PC-3 (cell line): ENCODE results near the gene TMEM221. TPM values are rescaled to one million over a fixed set of nuclear protein-coding genes. Genes with fewer than 3 reads are reported as not detected.

Experiments
- ATAC-seq: fragments of 200-7000 bp; cut with Tn5 transposase; 2 replicates; pipeline ENCODE4 v1.9.1; 2020; ENCODE audit warnings: mild to moderate bottlenecking, moderate library complexity
- BruUV-seq: library from RNA; stranded (reverse); fragments of 400-500 nt; replicated peaks from 2 replicates; lab custom pipeline; 2021; lab: Mats Ljungman, UMichigan
- CTCF ChIA-PET: fragments of 300-600 bp; sonication (Branson Sonifier 250); formaldehyde crosslinking; loops from one replicate; lab custom pipeline; 2022; ENCODE audit warnings: antibody characterized with exemption; lab: Charles Lee
- POLR2A ChIA-PET: fragments of 300-600 bp; sonication (Branson Sonifier 250); formaldehyde crosslinking; loops from one replicate; lab custom pipeline; 2022; ENCODE audit warnings: antibody characterized with exemption; ENCODE audit not compliant: unreplicated experiment; lab: Charles Lee
- DNase-seq: peaks from one replicate; pipeline ENCODE4 v3.0.0-alpha.2; 2015
- H2AFZ ChIP-seq: fragments of 300-600 bp; sonication (generic); 2 replicates; pipeline ENCODE4 v1.6.0; 2016; ENCODE audit warnings: antibody characterized with exemption, low read length
- H3F3A ChIP-seq: fragments of 300-600 bp; sonication (generic); one replicate; pipeline ENCODE4 v1.6.0; 2017; ENCODE audit warnings: antibody characterized with exemption, low read length, control low read depth, mild to moderate bottlenecking; ENCODE audit not compliant: unreplicated experiment
- H3K27ac ChIP-seq: fragments of 300-600 bp; sonication (generic); 2 replicates; pipeline ENCODE4 v1.5.1; 2016; ENCODE audit warnings: mild to moderate bottlenecking, low read length
- H3K27me3 ChIP-seq: fragments of 300-600 bp; sonication (generic); 2 replicates; pipeline ENCODE4 v1.6.1; 2016; ENCODE audit warnings: low read length, mixed read lengths
- H3K36me3 ChIP-seq: fragments of 300-600 bp; sonication (generic); 2 replicates; pipeline ENCODE4 v1.6.1; 2016; ENCODE audit warnings: low read depth, mixed run types, low read length, mixed read lengths
- H3K4me1 ChIP-seq: fragments of 300-600 bp; sonication (generic); 2 replicates; pipeline ENCODE4 v1.5.1; 2016; ENCODE audit warnings: low read length; ENCODE audit not compliant: insufficient read depth
- H3K4me2 ChIP-seq: fragments of 300-600 bp; sonication (generic); 2 replicates; pipeline ENCODE4 v1.6.0; 2016; ENCODE audit warnings: low read length
- H3K4me3 ChIP-seq: fragments of 300-600 bp; sonication (generic); 2 replicates; pipeline ENCODE4 v1.5.1; 2016; ENCODE audit warnings: mild to moderate bottlenecking, low read length, mixed read lengths
- H3K79me2 ChIP-seq: fragments of 300-600 bp; sonication (generic); 2 replicates; pipeline ENCODE4 v1.6.1; 2017; ENCODE audit warnings: low read length, mixed read lengths
- H3K9ac ChIP-seq: fragments of 300-600 bp; sonication (generic); 2 replicates; pipeline ENCODE4 v1.6.0; 2016; ENCODE audit warnings: mild to moderate bottlenecking, low read length
- H3K9me2 ChIP-seq: fragments of 300-600 bp; sonication (generic); replicated peaks from 2 replicates; pipeline ENCODE4 v1.6.1; 2016; ENCODE audit warnings: mixed run types, low read length, mixed read lengths
- H3K9me3 ChIP-seq: fragments of 300-600 bp; sonication (generic); 2 replicates; pipeline ENCODE4 v1.6.1; 2016; ENCODE audit warnings: low read length, mixed read lengths
- H4K20me1 ChIP-seq: fragments of 300-600 bp; sonication (generic); 2 replicates; pipeline ENCODE4 v1.6.1; 2016; ENCODE audit warnings: low read length, mixed read lengths
- EZH2 ChIP-seq: fragments of 300-600 bp; sonication (generic); IDR thresholded peaks from one replicate; pipeline ENCODE4 v1.6.1; 2017; ENCODE audit warnings: antibody characterized with exemption, mild to moderate bottlenecking, low read length; ENCODE audit not compliant: unreplicated experiment
- EZH2phosphoT487 ChIP-seq: fragments of 300-600 bp; sonication (generic); IDR thresholded peaks from 2 replicates; pipeline ENCODE4 v1.6.1; 2018; ENCODE audit warnings: mild to moderate bottlenecking, antibody characterized with exemption, low read length, borderline replicate concordance
- intact Hi-C: fragments of 100-400 bp; cut with micrococcal nuclease; formaldehyde crosslinking; loops from 2 replicates; pipeline ENCODE4 v1.9.0; 2023
- total RNA-seq: library from RNA; depleted of rRNA; stranded (reverse); fragments of >200 nt; gene quantifications from 2 replicates; pipeline ENCODE4 v1.2.3, GENCODE V29; 2014
- TF ChIP-seq, protein P1 (sequence below): fragments of 300-600 bp; sonication (generic); conservative IDR thresholded peaks from 2 replicates; pipeline ENCODE4 v1.5.1; 2017; ENCODE audit warnings: antibody characterized with exemption, low read depth, mild to moderate bottlenecking, low read length

The TMEM221 gene
- total RNA-seq, 1 experiment from 2014 or later: 3.0 TPM

DNA sequence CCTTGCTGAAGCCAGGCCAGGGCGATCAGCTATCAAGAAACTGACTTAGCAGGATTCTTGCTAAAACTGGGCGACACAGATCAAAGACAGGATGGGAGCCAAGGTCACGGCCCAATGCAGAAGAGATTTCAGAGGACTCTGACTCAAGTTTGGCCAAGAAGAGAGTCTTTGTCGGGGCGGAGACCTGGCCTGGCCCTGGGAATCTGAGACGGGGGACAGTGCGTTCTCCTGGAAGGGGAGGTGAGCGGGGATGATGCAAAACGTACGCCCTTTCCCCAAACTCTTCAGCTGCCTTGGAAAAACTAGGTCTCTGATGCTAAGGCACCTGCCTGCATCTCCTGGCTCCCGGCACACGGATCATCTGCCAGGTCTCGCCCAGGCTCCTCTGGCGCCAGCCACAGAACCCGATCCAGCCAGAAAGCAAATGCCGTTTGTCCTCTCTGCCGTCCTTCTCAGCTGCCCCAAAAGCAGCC, 18.8 kb downstream of the TMEM221 start:
- BruUV-seq: no TSS peak
- intact Hi-C loops: loop anchor here (5.0 kb wide), 1 partner anchor 38 kb away; no protein-coding TSS in a partner anchor
- no peak overlapping the region for H3K27ac ChIP-seq
- H3K79me2 ChIP-seq: no peaks in the 10 kb centered on the region
- H3K27me3 ChIP-seq: no peaks in the 10 kb centered on the region
- H3K9me2 ChIP-seq: no peaks in the 10 kb centered on the region
- H3K4me1 ChIP-seq: no peaks in the 10 kb centered on the region
- no peaks in the 10 kb centered on the region for H4K20me1 ChIP-seq
- CTCF ChIA-PET: no interaction called here
- POLR2A ChIA-PET: interaction anchor here (0.7 kb wide), 1 partner anchor 113 kb away, joined by 25 read pairs; no protein-coding TSS in a partner anchor
- TF ChIP-seq, protein P1, sequence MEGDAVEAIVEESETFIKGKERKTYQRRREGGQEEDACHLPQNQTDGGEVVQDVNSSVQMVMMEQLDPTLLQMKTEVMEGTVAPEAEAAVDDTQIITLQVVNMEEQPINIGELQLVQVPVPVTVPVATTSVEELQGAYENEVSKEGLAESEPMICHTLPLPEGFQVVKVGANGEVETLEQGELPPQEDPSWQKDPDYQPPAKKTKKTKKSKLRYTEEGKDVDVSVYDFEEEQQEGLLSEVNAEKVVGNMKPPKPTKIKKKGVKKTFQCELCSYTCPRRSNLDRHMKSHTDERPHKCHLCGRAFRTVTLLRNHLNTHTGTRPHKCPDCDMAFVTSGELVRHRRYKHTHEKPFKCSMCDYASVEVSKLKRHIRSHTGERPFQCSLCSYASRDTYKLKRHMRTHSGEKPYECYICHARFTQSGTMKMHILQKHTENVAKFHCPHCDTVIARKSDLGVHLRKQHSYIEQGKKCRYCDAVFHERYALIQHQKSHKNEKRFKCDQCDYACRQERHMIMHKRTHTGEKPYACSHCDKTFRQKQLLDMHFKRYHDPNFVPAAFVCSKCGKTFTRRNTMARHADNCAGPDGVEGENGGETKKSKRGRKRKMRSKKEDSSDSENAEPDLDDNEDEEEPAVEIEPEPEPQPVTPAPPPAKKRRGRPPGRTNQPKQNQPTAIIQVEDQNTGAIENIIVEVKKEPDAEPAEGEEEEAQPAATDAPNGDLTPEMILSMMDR: no peak
- no peaks in the 10 kb centered on the region for H3K36me3 ChIP-seq
- H3K4me2 ChIP-seq: no peak overlapping the region
- H3F3A ChIP-seq: no peaks in the 10 kb centered on the region
- no peak overlapping the region for H3K9ac ChIP-seq
- DNase-seq: no peak
- H3K4me3 ChIP-seq: no peak overlapping the region
- H2AFZ ChIP-seq: no peak overlapping the region
- 0 out of 2 replicates have a peak, but pooled peaks have one; percentile 13 for ATAC-seq
- no peaks in the 10 kb centered on the region for H3K9me3 ChIP-seq

DNA sequence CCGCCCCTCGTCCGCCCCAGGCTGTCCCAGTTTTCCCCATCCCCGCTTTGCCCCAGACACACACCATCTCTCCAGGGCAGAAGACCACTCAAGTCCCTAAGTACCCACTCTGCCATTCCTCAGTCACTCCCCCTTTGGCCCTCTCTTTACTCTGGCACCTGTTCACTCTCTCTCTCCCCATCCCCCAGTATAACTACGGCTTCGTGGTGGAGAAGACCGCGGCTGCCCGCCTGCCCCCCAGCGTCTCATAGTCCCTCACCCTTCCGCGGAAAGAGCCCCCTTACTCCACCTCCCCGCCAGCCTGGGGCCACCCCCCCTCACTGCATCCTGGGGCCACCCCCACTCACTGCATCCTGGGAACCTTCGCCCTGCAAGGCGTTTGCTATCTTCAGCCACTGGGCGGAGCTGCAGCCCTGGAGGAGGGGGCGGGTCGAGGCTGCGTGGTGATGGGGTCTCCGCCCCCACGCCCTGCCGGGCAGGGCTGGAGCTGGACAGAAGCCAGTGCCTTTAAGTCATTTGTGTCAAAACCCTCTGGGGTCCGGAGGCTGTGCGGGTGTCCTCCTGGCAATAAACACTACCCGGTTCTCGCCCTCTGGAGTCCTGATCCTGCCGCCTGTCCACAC, 23.6 kb downstream of the TMEM221 start:
- BruUV-seq: no TSS peak
- Histone ChIP-seq H3K27ac (no peak overlapping the region), H2AFZ (no peak overlapping the region), H3K79me2 (peaks cover 7% of the 10 kb centered on the region; the same call in 1 of the 2 replicates), H3K9ac (no peak overlapping the region), H3F3A (no peaks in the 10 kb centered on the region), H3K27me3 (no peaks in the 10 kb centered on the region), H3K9me3 (no peaks in the 10 kb centered on the region), H4K20me1 (no peaks in the 10 kb centered on the region), H3K9me2 (no peaks in the 10 kb centered on the region), H3K4me3 (no peak overlapping the region), H3K4me2 (no peak overlapping the region), H3K36me3 (no peaks in the 10 kb centered on the region), H3K4me1 (0 out of 2 replicates have a peak, but pooled peaks cover 7% of the 10 kb centered on the region)
- intact Hi-C loops: loop anchor here (5.0 kb wide), 1 partner anchor 42 kb away; no protein-coding TSS in a partner anchor
- ATAC-seq (peak; percentile 44), DNase-seq (peak; percentile 25)
- ChIA-PET POLR2A (no interaction called here), CTCF (no interaction called here)
- TF ChIP-seq, protein P1: peak; percentile 54
- TF ChIP-seq EZH2 (no peak), EZH2phosphoT487 (no peak)

GRCh38 chr19:17423429-17424208, 24.8 kb downstream of the TMEM221 start:
- H3F3A ChIP-seq: no peaks in the 10 kb centered on the region
- no peaks in the 10 kb centered on the region for H4K20me1 ChIP-seq
- peaks cover 14% of the 10 kb centered on the region; the same call in 1 of the 2 replicates for H3K4me1 ChIP-seq
- H3K9me3 ChIP-seq: no peaks in the 10 kb centered on the region
- no peak overlapping the region for H3K27ac ChIP-seq
- POLR2A ChIA-PET: no interaction called here
- no peak overlapping the region for H3K4me3 ChIP-seq
- H3K9ac ChIP-seq: no peak overlapping the region
- no peak overlapping the region for H2AFZ ChIP-seq
- H3K36me3 ChIP-seq: no peaks in the 10 kb centered on the region
- no peak for DNase-seq
- no peak overlapping the region for H3K4me2 ChIP-seq
- TF ChIP-seq EZH2 (no peak), EZH2phosphoT487 (no peak)
- TF ChIP-seq, protein P1: no peak
- CTCF ChIA-PET: no interaction called here
- no peak for ATAC-seq
- H3K79me2 ChIP-seq: peaks cover 7% of the 10 kb centered on the region; the same call in 1 of the 2 replicates
- no peaks in the 10 kb centered on the region for H3K27me3 ChIP-seq
- intact Hi-C loops: no loop called here
- H3K9me2 ChIP-seq: no peaks in the 10 kb centered on the region
- no TSS peak for BruUV-seq
